ENCODE data around the gene RALGPS2. TPM values are rescaled to one million over a fixed set of nuclear protein-coding genes. Genes with fewer than 3 reads are reported as not detected.

The RALGPS2 gene
- total and polyA plus RNA-seq, 2 experiments from 2014 or later, result 18.1 to 49.6 TPM

- Histone ChIP-seq H3K36me3 (ENCODE audit: low read depth) (peaks cover 22% of the 10 kb centered on the region), H3K27me3 (replicated peaks; ENCODE audit: insufficient read depth) (no peaks in the 10 kb centered on the region), H3K4me1 (ENCODE audit: insufficient read depth) (0 out of 2 replicates have a peak, but pooled peaks cover 7% of the 10 kb centered on the region), H3K79me2 (ENCODE audit: insufficient read depth) (peaks cover 10% of the 10 kb centered on the region; the same call in 1 of the 2 replicates), H3K9ac (no peak overlapping the region), H4K20me1 (ENCODE audit: insufficient read depth) (no peaks in the 10 kb centered on the region), H3K4me3 (no peak overlapping the region), H2AFZ (no peak overlapping the region), H3K27ac (no peak overlapping the region), H3F3A (ENCODE audit: insufficient read depth) (no peaks in the 10 kb centered on the region), H3K4me2 (ENCODE audit: unreplicated experiment) (no peak overlapping the region), H3K9me3 (ENCODE audit: low read depth) (no peaks in the 10 kb centered on the region), H3K9me2 (ENCODE audit: insufficient read depth) (no peaks in the 10 kb centered on the region)
- 88% methylated on average over 5 of the region's 5 CpGs for WGBS, 2 experiments (ENCODE audit: low coverage in 1 of 2, low lambda C conversion rate in 2 of 2, missing lambda C conversion rate in 2 of 2)
- TF ChIP-seq EZH2phosphoT487 (IDR thresholded peaks at IDR 0.05; ENCODE audit: insufficient read depth, low read depth) (no peak), EZH2 (IDR thresholded peaks at IDR 0.05; ENCODE audit: insufficient read depth, poor library complexity, severe bottlenecking) (no peak)
- in situ Hi-C loops (cut with MboI), result no loop called here
- no peak for DNase-seq
These were observed 191.6 kb downstream of the RALGPS2 start for GRCh38 chr1:178916448-178917174.

DNA sequence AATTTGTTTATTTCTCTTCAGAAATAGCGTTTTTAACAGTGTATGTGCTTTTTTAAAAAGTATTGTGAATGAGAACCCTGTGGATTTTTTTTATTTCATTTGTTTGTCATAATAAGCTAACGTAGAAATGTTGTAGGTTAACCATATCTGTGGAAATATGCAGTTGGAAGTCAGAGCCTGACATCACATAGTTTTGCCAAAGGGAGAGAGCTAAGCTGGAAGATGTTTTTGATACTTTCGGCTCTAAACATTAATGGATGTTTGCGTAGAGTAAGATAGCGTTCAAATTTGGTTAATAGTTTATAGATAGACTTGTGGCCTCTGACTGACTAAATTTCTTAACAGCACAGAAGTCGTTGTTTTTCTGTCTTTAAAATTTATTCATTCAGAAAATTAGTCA lies 193.3 kb downstream of the RALGPS2 start:
- WGBS, 2 experiments (ENCODE audit: low coverage in 1 of 2, low lambda C conversion rate in 2 of 2, missing lambda C conversion rate in 2 of 2), result 56 to 58% methylated on average over 6 of the region's 6 CpGs
- Histone ChIP-seq H3K79me2 (ENCODE audit: insufficient read depth) (no peaks in the 10 kb centered on the region), H3K9me2 (ENCODE audit: insufficient read depth) (no peaks in the 10 kb centered on the region), H3K27me3 (replicated peaks; ENCODE audit: insufficient read depth) (no peaks in the 10 kb centered on the region), H3K36me3 (ENCODE audit: low read depth) (peaks cover 22% of the 10 kb centered on the region), H3K27ac (no peak overlapping the region), H3K4me3 (no peak overlapping the region), H2AFZ (no peak overlapping the region), H3K4me1 (ENCODE audit: insufficient read depth) (no peaks in the 10 kb centered on the region), H4K20me1 (ENCODE audit: insufficient read depth) (no peaks in the 10 kb centered on the region), H3K4me2 (ENCODE audit: unreplicated experiment) (no peak overlapping the region), H3K9ac (no peak overlapping the region), H3K9me3 (ENCODE audit: low read depth) (no peaks in the 10 kb centered on the region), H3F3A (ENCODE audit: insufficient read depth) (no peaks in the 10 kb centered on the region)
- in situ Hi-C loops (cut with MboI), result no loop called here
- no peak for TF ChIP-seq EZH2phosphoT487 (IDR thresholded peaks at IDR 0.05; ENCODE audit: insufficient read depth, low read depth)
- no peak for TF ChIP-seq EZH2 (IDR thresholded peaks at IDR 0.05; ENCODE audit: insufficient read depth, poor library complexity, severe bottlenecking)
- no peak for DNase-seq

GRCh38 chr1:178918955-178919354 lies 193.9 kb downstream of the RALGPS2 start:
- H3K9me2 ChIP-seq (ENCODE audit: insufficient read depth), result no peaks in the 10 kb centered on the region
- no peak for TF ChIP-seq EZH2phosphoT487 (IDR thresholded peaks at IDR 0.05; ENCODE audit: insufficient read depth, low read depth)
- no peak for TF ChIP-seq EZH2 (IDR thresholded peaks at IDR 0.05; ENCODE audit: insufficient read depth, poor library complexity, severe bottlenecking)
- DNase-seq, result no peak
- H3F3A ChIP-seq (ENCODE audit: insufficient read depth), result no peaks in the 10 kb centered on the region
- no peak overlapping the region for H3K4me3 ChIP-seq
- H3K79me2 ChIP-seq (ENCODE audit: insufficient read depth), result no peaks in the 10 kb centered on the region
- no peaks in the 10 kb centered on the region for H3K4me1 ChIP-seq (ENCODE audit: insufficient read depth)
- no peaks in the 10 kb centered on the region for H4K20me1 ChIP-seq (ENCODE audit: insufficient read depth)
- H3K27ac ChIP-seq, result no peak overlapping the region
- no peak overlapping the region for H2AFZ ChIP-seq
- H3K4me2 ChIP-seq (ENCODE audit: unreplicated experiment), result no peak overlapping the region
- peaks cover 26% of the 10 kb centered on the region for H3K36me3 ChIP-seq (ENCODE audit: low read depth)
- no peak overlapping the region for H3K9ac ChIP-seq
- no peaks in the 10 kb centered on the region for H3K27me3 ChIP-seq (replicated peaks; ENCODE audit: insufficient read depth)
- H3K9me3 ChIP-seq (ENCODE audit: low read depth), result no peaks in the 10 kb centered on the region
- in situ Hi-C loops (cut with MboI), result no loop called here
- 83 to 84% methylated on average over 2 of the region's 2 CpGs for WGBS, 2 experiments (ENCODE audit: low coverage in 1 of 2, low lambda C conversion rate in 2 of 2, missing lambda C conversion rate in 2 of 2)

- WGBS, 2 experiments (ENCODE audit: low coverage in 1 of 2, low lambda C conversion rate in 2 of 2, missing lambda C conversion rate in 2 of 2), result 86 to 89% methylated on average over 2 of the region's 2 CpGs
- Histone ChIP-seq H3K9ac (no peak overlapping the region), H3K27me3 (replicated peaks; ENCODE audit: insufficient read depth) (no peaks in the 10 kb centered on the region), H3K4me3 (no peak overlapping the region), H3K9me2 (ENCODE audit: insufficient read depth) (no peaks in the 10 kb centered on the region), H3K4me2 (ENCODE audit: unreplicated experiment) (no peak overlapping the region), H3K4me1 (ENCODE audit: insufficient read depth) (no peaks in the 10 kb centered on the region), H3K27ac (no peak overlapping the region), H3F3A (ENCODE audit: insufficient read depth) (no peaks in the 10 kb centered on the region), H2AFZ (no peak overlapping the region), H3K36me3 (ENCODE audit: low read depth) (peaks cover 32% of the 10 kb centered on the region), H3K9me3 (ENCODE audit: low read depth) (no peaks in the 10 kb centered on the region), H4K20me1 (ENCODE audit: insufficient read depth) (no peaks in the 10 kb centered on the region), H3K79me2 (ENCODE audit: insufficient read depth) (no peaks in the 10 kb centered on the region)
- no peak for DNase-seq
- in situ Hi-C loops (cut with MboI), result no loop called here
- no peak for TF ChIP-seq EZH2phosphoT487 (IDR thresholded peaks at IDR 0.05; ENCODE audit: insufficient read depth, low read depth)
These were observed 194.5 kb downstream of the RALGPS2 start for GRCh38 chr1:178919581-178919980.
